PC-9 (cell line): ENCODE measurements around the gene BBS9. TPM values are rescaled to one million over a fixed set of nuclear protein-coding genes. Genes with fewer than 3 reads are reported as not detected.

Experiments
- BruUV-seq: library from RNA; stranded (reverse); fragments of 400-500 nt; replicated peaks from 2 replicates; lab custom pipeline; 2021; lab: Mats Ljungman, UMichigan
- CTCF ChIA-PET: fragments of 300-600 bp; sonication (Branson Sonifier 250); formaldehyde crosslinking; loops from one replicate; lab custom pipeline; 2022; ENCODE audit warnings: antibody characterized with exemption; lab: Charles Lee
- POLR2A ChIA-PET: fragments of 300-600 bp; sonication (Branson Sonifier 250); formaldehyde crosslinking; loops from one replicate; lab custom pipeline; 2022; ENCODE audit warnings: antibody characterized with exemption; ENCODE audit not compliant: unreplicated experiment; lab: Charles Lee
- DNase-seq, 2 experiments: peaks; one replicate each; pipeline versions ENCODE4 v3.0.0 to v3.0.0-alpha.2; 2015 to 2022; ENCODE audit warnings: mixed read lengths in 1 of 2
- H2AFZ ChIP-seq: fragments of 200-600 bp; sonication (generic); 2 replicates; pipeline ENCODE4 v1.8.1; 2017; ENCODE audit warnings: antibody characterized with exemption
- H3F3A ChIP-seq: fragments of 200-600 bp; sonication (generic); 2 replicates; pipeline ENCODE4 v1.8.1; 2017; ENCODE audit warnings: antibody characterized with exemption, mild to moderate bottlenecking, low read depth; ENCODE audit not compliant: insufficient read depth
- H3K27ac ChIP-seq: fragments of 200-600 bp; sonication (generic); 2 replicates; pipeline ENCODE4 v1.6.1; 2016; ENCODE audit warnings: mixed run types
- H3K27me3 ChIP-seq: fragments of 200-600 bp; sonication (generic); 2 replicates; pipeline ENCODE4 v1.6.1; 2016; ENCODE audit warnings: low read depth, mixed run types; ENCODE audit not compliant: insufficient read depth
- H3K36me3 ChIP-seq: fragments of 200-600 bp; sonication (generic); 2 replicates; pipeline ENCODE4 v1.6.1; 2016; ENCODE audit warnings: low read depth, mixed run types
- H3K4me1 ChIP-seq: fragments of 200-600 bp; sonication (generic); replicated peaks from 2 replicates; pipeline ENCODE4 v1.6.1; 2016; ENCODE audit warnings: mixed run types; ENCODE audit not compliant: insufficient read depth
- H3K4me2 ChIP-seq: fragments of 200-600 bp; sonication (generic); 2 replicates; pipeline ENCODE4 v1.6.1; 2017; ENCODE audit warnings: mixed run types
- H3K4me3 ChIP-seq: fragments of 200-600 bp; sonication (generic); 2 replicates; pipeline ENCODE4 v1.6.1; 2016; ENCODE audit warnings: mixed run types
- H3K79me2 ChIP-seq: fragments of 200-600 bp; sonication (generic); 2 replicates; pipeline ENCODE4 v1.6.1; 2017; ENCODE audit warnings: low read depth, mixed run types
- H3K9me2 ChIP-seq: fragments of 200-600 bp; sonication (generic); 2 replicates; pipeline ENCODE4 v1.8.1; 2017; ENCODE audit warnings: mild to moderate bottlenecking; ENCODE audit not compliant: insufficient read depth
- H3K9me3 ChIP-seq: fragments of 200-600 bp; sonication (generic); 2 replicates; pipeline ENCODE4 v1.8.1; 2016; ENCODE audit warnings: low read depth; ENCODE audit not compliant: insufficient read depth
- H4K20me1 ChIP-seq: fragments of 200-600 bp; sonication (generic); 2 replicates; pipeline ENCODE4 v1.8.1; 2017; ENCODE audit not compliant: insufficient read depth
- CTCF ChIP-seq: fragments of 200-600 bp; sonication (generic); conservative IDR thresholded peaks from 2 replicates; pipeline ENCODE4 v1.6.1; 2017; ENCODE audit warnings: mixed run types, antibody characterized with exemption, mild to moderate bottlenecking, moderate library complexity
- EZH2 ChIP-seq: fragments of 200-600 bp; sonication (generic); IDR thresholded peaks from 2 replicates; pipeline ENCODE4 v1.8.0; 2017; ENCODE audit warnings: antibody characterized with exemption, low read depth
- intact Hi-C: fragments of 100-400 bp; cut with micrococcal nuclease; formaldehyde crosslinking; loops from one replicate; pipeline ENCODE4 v1.10.0; 2022; ENCODE audit not compliant: unreplicated experiment
- total RNA-seq: library from RNA; stranded (reverse); gene quantifications from 2 replicates; pipeline ENCODE4 v1.2.3, GENCODE V29; 2021

The BBS9 gene
- total RNA-seq, 1 experiment from 2014 or later: 12.4 TPM

GRCh38 chr7:33485747-33486493 is 356.6 kb downstream of the BBS9 start:
- no peaks in the 10 kb centered on the region for H3K27me3 ChIP-seq
- H3K79me2 ChIP-seq: no peaks in the 10 kb centered on the region
- no peak overlapping the region for H3K4me3 ChIP-seq
- H3K9me2 ChIP-seq: no peaks in the 10 kb centered on the region; the same call in 1 of the 2 replicates
- H3K9me3 ChIP-seq: no peaks in the 10 kb centered on the region
- H4K20me1 ChIP-seq: no peaks in the 10 kb centered on the region
- CTCF ChIA-PET: no interaction called here
- no peak for DNase-seq
- H2AFZ ChIP-seq: no peak overlapping the region
- no peak overlapping the region for H3K27ac ChIP-seq
- no peaks in the 10 kb centered on the region for H3K4me1 ChIP-seq
- H3F3A ChIP-seq: no peaks in the 10 kb centered on the region
- no peak for TF ChIP-seq EZH2
- no peak for TF ChIP-seq CTCF
- POLR2A ChIA-PET: no interaction called here
- no TSS peak for BruUV-seq
- H3K36me3 ChIP-seq: no peaks in the 10 kb centered on the region
- no peak overlapping the region for H3K4me2 ChIP-seq
- intact Hi-C loops: no loop called here

GRCh38 chr7:33486633-33487032 is 357.3 kb downstream of the BBS9 start:
- no TSS peak for BruUV-seq
- intact Hi-C loops: no loop called here
- Histone ChIP-seq H3K4me2 (no peak overlapping the region), H3K79me2 (no peaks in the 10 kb centered on the region), H3F3A (no peaks in the 10 kb centered on the region), H3K27me3 (no peaks in the 10 kb centered on the region), H4K20me1 (no peaks in the 10 kb centered on the region), H3K4me1 (no peaks in the 10 kb centered on the region), H3K36me3 (no peaks in the 10 kb centered on the region), H3K9me2 (no peaks in the 10 kb centered on the region; the same call in 1 of the 2 replicates), H3K9me3 (no peaks in the 10 kb centered on the region), H3K27ac (no peak overlapping the region), H2AFZ (no peak overlapping the region), H3K4me3 (no peak overlapping the region)
- TF ChIP-seq CTCF: no peak
- TF ChIP-seq EZH2: no peak
- ChIA-PET POLR2A (no interaction called here), CTCF (no interaction called here)
- DNase-seq: no peak

GRCh38 chr7:33487998-33488682 is 358.8 kb downstream of the BBS9 start:
- no peak overlapping the region for H3K27ac ChIP-seq
- no peaks in the 10 kb centered on the region for H3K79me2 ChIP-seq
- CTCF ChIA-PET: no interaction called here
- TF ChIP-seq EZH2 (no peak), CTCF (no peak)
- H3F3A ChIP-seq: no peaks in the 10 kb centered on the region
- no TSS peak for BruUV-seq
- POLR2A ChIA-PET: no interaction called here
- H3K4me1 ChIP-seq: no peaks in the 10 kb centered on the region
- no peaks in the 10 kb centered on the region for H3K36me3 ChIP-seq
- H3K4me3 ChIP-seq: no peak overlapping the region
- H3K9me3 ChIP-seq: no peaks in the 10 kb centered on the region
- no peak overlapping the region for H3K4me2 ChIP-seq
- H4K20me1 ChIP-seq: no peaks in the 10 kb centered on the region
- no peak overlapping the region for H2AFZ ChIP-seq
- no peaks in the 10 kb centered on the region for H3K27me3 ChIP-seq
- intact Hi-C loops: no loop called here
- H3K9me2 ChIP-seq: no peaks in the 10 kb centered on the region; the same call in 1 of the 2 replicates
- DNase-seq: no peak
